IPS-NIHi7 (cell line): ENCODE measurements around the gene MDFI.
A peak's percentile ranks its signal among the peaks of the same experiment; 100 is the strongest.

Experiments used
- DNase-seq: peaks from one replicate; pipeline ENCODE4 v3.0.0; 2012; ENCODE audit warnings: mixed read lengths; ENCODE audit errors: extremely low spot score

MDFI gene, protein sequence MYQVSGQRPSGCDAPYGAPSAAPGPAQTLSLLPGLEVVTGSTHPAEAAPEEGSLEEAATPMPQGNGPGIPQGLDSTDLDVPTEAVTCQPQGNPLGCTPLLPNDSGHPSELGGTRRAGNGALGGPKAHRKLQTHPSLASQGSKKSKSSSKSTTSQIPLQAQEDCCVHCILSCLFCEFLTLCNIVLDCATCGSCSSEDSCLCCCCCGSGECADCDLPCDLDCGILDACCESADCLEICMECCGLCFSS

DNA sequence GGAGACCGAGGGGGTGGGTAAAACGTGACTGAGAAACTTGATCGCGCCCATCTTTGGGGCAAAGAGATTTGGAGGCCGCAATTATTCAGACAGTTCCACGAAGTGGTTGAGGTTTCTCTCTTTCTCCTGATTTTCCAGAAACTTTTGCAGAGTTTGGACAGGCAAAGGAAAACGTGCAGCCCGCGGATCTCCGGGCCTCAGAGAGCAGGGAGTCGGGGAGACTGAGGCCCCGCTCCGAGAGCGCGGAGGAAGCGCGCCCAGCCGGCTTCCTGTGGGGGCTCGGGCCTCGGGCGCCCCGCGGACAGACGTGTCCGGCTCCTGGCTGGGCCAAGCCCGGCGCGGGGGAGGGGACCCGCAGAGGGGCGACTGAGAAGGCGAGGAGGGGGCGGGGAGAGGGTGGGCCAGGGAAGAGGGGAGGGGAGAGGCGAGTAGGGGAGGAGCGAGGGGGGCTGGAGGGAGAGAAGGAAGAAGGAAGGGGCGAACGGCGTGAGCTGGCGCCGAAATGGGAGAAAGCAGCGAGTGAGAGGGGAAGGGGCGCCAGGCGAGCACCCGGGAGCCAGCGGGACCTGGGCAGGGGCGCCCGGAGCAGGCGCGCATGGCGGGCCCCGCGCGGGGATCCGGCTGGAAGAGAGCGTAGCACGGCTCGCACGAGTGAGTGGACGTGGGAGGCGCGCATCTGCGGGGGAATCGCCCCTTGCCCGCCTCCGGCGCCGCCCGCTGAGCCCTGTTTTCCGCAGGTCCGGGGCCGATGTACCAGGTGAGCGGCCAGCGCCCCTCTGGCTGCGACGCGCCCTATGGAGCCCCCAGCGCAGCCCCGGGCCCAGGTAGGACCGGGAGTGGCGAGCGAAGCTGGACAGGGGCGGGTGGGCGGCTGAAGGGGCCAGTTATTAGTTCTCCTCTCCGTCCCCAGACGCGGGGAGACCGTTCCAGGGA, at the start of gene MDFI:
TSS of gene MDFI (plus strand) at position 467 of the 933 bp plus-strand sequence. CDS start at position 749, 282 bp downstream.
- DNase-seq, result peak; percentile 84

GRCh38 chr6:41589223-41589622, 49.0 kb upstream of the MDFI start:
- DNase-seq, result no peak

- no peak for DNase-seq
Observed at GRCh38 chr6:41589636-41590622, 48.3 kb upstream of the MDFI start.

- DNase-seq, result no peak
Observed at GRCh38 chr6:41591122-41591521, 47.1 kb upstream of the MDFI start.

- peak; percentile 86 for DNase-seq
Observed at GRCh38 chr6:41591859-41592502, 46.3 kb upstream of the MDFI start.

DNA sequence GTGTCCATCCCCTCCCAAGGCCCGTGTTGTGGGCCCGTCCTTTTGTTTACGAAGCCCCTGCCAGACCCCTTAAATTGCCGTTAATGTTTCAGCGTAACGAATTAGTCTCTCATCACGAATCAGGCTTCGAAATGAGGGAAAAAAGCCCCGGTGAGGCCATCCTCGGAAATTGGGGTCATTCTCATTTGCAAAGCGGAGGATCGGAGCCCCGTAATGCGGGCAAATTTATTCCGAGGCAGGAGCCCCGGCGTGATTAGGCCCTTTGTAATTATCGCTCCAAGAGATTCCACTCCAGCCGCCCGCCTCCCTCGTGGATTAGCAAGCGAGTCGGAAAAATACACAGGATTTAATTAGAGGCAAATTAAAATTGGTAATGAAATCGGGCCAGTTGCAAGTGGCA, 44.9 kb upstream of the MDFI start:
- no peak for DNase-seq

DNA sequence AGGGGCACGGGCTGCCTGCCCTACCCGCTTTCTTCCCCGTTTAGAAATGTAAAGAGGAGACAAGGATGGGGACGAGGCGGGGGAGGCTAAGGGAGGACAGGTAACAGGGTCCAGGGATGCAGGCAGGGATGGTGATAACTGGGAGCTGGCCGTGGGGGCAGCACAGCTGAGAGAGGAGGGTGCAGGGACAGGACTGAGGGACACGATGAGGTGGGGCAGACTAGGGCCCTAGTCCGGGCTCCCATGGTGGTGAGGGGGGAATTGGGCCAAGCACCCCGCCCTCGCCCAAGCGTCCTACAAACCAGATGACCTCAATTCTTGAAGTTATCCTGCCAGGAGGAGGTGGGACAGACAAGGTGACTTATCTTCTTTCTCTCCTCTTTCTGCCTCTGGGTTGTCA, 44.4 kb upstream of the MDFI start:
- DNase-seq, result no peak

- no peak for DNase-seq
Observed at GRCh38 chr6:41594326-41594725, 43.9 kb upstream of the MDFI start.

DNA sequence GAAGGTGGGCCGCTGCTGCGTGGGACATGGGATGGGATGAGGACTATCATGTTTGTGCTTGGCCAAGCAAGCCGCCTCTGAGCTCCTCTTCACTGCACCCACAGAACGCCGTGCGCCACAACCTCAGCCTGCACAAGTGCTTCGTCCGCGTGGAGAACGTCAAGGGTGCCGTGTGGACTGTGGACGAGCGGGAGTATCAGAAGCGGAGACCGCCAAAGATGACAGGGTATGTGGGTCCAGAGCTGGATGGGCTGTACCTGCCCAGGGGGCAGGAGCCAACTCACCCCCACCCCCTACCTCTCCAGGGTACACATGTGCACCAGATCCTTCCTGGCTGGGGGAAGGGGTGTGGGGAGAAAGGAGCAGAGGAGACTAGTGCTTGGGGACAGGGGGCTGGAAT, 43.5 kb upstream of the MDFI start:
- DNase-seq, result no peak

- no peak for DNase-seq
Observed at GRCh38 chr6:41595166-41595565, 43.1 kb upstream of the MDFI start.

- no peak for DNase-seq
Observed at GRCh38 chr6:41596096-41596685, 42.1 kb upstream of the MDFI start.

DNA sequence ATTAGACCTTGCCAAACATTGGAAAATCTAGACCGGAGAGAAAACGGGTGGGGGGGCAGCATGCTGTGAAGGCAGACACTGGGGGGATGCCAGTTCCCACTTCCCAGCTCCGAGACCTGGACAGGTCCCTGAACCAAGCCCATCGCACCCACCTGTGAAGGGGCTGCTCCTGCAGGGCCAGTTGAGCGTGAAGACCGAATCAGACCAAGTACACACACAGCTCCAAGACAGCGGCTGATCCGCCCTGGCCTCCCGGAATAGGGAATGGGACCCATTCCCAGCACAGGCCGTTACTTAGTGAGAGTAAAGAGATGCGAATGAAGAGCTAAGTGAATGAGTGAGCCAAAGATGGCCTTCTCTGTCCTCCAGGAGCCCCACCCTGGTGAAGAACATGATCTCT, 41.5 kb upstream of the MDFI start:
- no peak for DNase-seq

GRCh38 chr6:41597246-41598000, 40.8 kb upstream of the MDFI start:
- no peak for DNase-seq

DNA sequence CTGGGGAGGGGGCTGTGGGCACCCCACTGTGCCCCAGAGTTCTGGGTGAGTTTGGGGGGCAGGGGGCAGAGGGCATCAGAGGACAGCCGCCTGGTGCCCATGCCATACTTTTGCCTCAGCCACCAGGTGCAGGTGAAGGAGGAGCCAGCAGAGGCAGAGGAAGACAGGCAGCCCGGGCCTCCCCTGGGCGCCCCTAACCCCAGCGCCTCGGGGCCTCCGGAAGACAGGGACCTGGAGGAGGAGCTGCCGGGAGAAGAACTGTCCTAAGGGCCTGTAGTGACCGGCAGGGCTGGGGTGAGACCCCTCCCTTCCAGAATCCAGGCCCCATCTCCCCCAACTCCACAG, 39.6 kb upstream of the MDFI start:
- no peak for DNase-seq

- DNase-seq, result peak; percentile 34
Observed at GRCh38 chr6:41599015-41599851, 39.0 kb upstream of the MDFI start.

DNA sequence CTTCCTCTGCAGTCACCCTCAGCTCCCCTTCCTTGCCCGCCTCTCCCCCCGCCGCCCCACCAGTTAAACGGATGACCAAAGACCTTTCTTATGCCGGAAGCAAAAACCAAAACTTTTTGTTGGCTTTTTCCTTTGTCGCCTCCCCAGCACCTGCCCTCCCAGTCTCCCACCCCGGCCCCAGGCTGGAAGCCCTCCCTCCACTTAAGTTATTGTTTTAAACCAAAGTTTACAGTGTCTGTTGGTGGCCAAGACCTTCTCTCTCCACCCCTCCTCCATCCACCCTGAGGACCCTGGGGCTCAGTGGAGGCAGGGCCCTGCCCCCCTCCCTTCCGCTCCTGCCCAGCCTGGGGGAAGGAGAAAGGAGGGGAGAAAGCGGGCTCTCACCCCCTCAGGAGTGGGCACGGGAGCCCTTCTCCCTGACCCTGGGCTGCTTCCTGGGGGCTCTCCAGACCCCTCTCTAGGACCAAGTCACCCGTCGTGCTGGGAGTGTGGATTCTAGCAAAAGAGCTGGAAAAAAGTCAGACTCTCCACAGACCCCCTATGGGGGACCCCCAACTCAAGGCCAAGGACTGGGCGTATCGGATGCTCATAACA, 38.3 kb upstream of the MDFI start:
- no peak for DNase-seq

- DNase-seq, result no peak
Observed at GRCh38 chr6:41600499-41601247, 37.6 kb upstream of the MDFI start.

- DNase-seq, result no peak
Observed at GRCh38 chr6:41601248-41601549, 37.1 kb upstream of the MDFI start.

GRCh38 chr6:41602422-41602743, 35.9 kb upstream of the MDFI start:
- no peak for DNase-seq
